ENCODE results near the gene CPAMD8. TPM values are rescaled to one million over a fixed set of nuclear protein-coding genes. Genes with fewer than 3 reads are reported as not detected.

Gene CPAMD8
- total and polyA plus RNA-seq, 9 of the 15 experiments (the other 6 are each of a cell fraction or from before 2014, with no cell fraction given): 0.20 to 2.1 (median 1.3) TPM

GRCh38 chr19:16851031-16851712 lies 175.4 kb downstream of the CPAMD8 start:
- ATAC-seq (no peak), DNase-seq (ENCODE audit: extremely low read depth in 1 of 4, low spot score in 3 of 4) (no peak), FAIRE-seq (no peak)
- no peaks in the 10 kb centered on the region for H3K79me2 ChIP-seq (ENCODE audit: control insufficient read depth, insufficient read depth, low read length)
- no TSS peak for BruUV-seq (replicated peaks)
- H3K27ac ChIP-seq (ENCODE audit: extremely low read depth, low read depth, low read length): no peak overlapping the region
- in situ Hi-C loops (cut with MboI) (no loop called here), intact Hi-C loops (cut with micrococcal nuclease) (no loop called here)
- H3K9me1 ChIP-seq (ENCODE audit: control insufficient read depth, insufficient read depth, low read length): peaks cover 3% of the 10 kb centered on the region
- POLR2A ChIA-PET: interaction anchor here (0.6 kb wide), 1 partner anchor 15 kb away, joined by 3 read pairs; no protein-coding TSS in a partner anchor
- peaks cover 0 to 6% of the 10 kb centered on the region in 2 experiments; a peak in 1 of 5 replicates for H3K4me1 ChIP-seq (replicated peaks in 1 of 2; ENCODE audit: control insufficient read depth in 2 of 2, insufficient read depth in 2 of 2, low read length in 2 of 2)
- no peaks in the 10 kb centered on the region for H3K9me3 ChIP-seq (replicated peaks; ENCODE audit: control insufficient read depth, insufficient read depth, low read depth, low read length)
- no peak overlapping the region for H3K4me2 ChIP-seq (ENCODE audit: insufficient read depth, low read length)
- no peak overlapping the region for H2AFZ ChIP-seq (ENCODE audit: low read depth, low read length)
- CTCF ChIA-PET (ENCODE audit: low intra/inter-chr PET ratio): no interaction called here
- H4K20me1 ChIP-seq (replicated peaks; ENCODE audit: control insufficient read depth, insufficient read depth, low read length): no peaks in the 10 kb centered on the region
- WGBS (ENCODE audit: insufficient coverage, low coverage, missing lambda C conversion rate): 92% methylated on average over 22 of the region's 33 CpGs
- H3K27me3 ChIP-seq (ENCODE audit: control insufficient read depth in 2 of 2, insufficient read depth in 2 of 2, low read length in 2 of 2): no peaks in the 10 kb centered on the region
- no peak overlapping the region for H3K4me3 ChIP-seq
- peaks cover 87% of the 10 kb centered on the region for H3K36me3 ChIP-seq (ENCODE audit: control insufficient read depth, insufficient read depth, low read length)
- no peak overlapping the region for H3K9ac ChIP-seq (ENCODE audit: insufficient read depth in 1 of 2, low read depth in 2 of 2, low read length in 2 of 2)
- no peak for TF ChIP-seq ZNF561 (CRISPR knock-in tag; conservative IDR thresholded peaks at IDR 0.05)
- no peak for TF ChIP-seq EP400 (IDR thresholded peaks at IDR 0.05)
- TF ChIP-seq HBP1 (CRISPR knock-in tag; IDR thresholded peaks at IDR 0.05): no peak
- TF ChIP-seq SIN3B (IDR thresholded peaks at IDR 0.05; ENCODE audit: low read depth): no peak
- TF ChIP-seq NFIX (CRISPR knock-in tag; IDR thresholded peaks at IDR 0.05; ENCODE audit: low read depth): no peak
- TF ChIP-seq ZNF76 (CRISPR knock-in tag; IDR thresholded peaks at IDR 0.05; ENCODE audit: borderline replicate concordance): no peak
- no peak for TF ChIP-seq HOXB6 (CRISPR knock-in tag; IDR thresholded peaks at IDR 0.05; ENCODE audit: borderline replicate concordance)
- TF ChIP-seq ATF1 (CRISPR knock-in tag; IDR thresholded peaks at IDR 0.05): no peak
- TF ChIP-seq ATF1 (tag; IDR thresholded peaks at IDR 0.05): no peak
- no peak for TF ChIP-seq PRMT5 (CRISPR knock-in tag; IDR thresholded peaks at IDR 0.05)
- TF ChIP-seq PATZ1 (CRISPR knock-in tag; IDR thresholded peaks at IDR 0.05; ENCODE audit: borderline replicate concordance): no peak
